GM12872 (cell line): ENCODE measurements around the gene ASPN.

Experiments used
- CTCF ChIP-seq: IDR thresholded peaks from 3 replicates; pipeline ENCODE4 v1.5.1; 2011; ENCODE audit warnings: low read depth, mild to moderate bottlenecking, low read length, moderate library complexity; ENCODE audit not compliant: insufficient read depth

ASPN gene

GRCh38 chr9:92426501-92427145, 55.7 kb downstream of the ASPN start:
- no peak for TF ChIP-seq CTCF

GRCh38 chr9:92425474-92425873, 56.8 kb downstream of the ASPN start:
- TF ChIP-seq CTCF: no peak

GRCh38 chr9:92424340-92424739, 58.0 kb downstream of the ASPN start, which contains the start of gene OMD:
TSS of gene OMD (minus strand) at chr9:92424471. CDS start at chr9:92417558, 6,913 bp downstream.
- no peak for TF ChIP-seq CTCF

- TF ChIP-seq CTCF: no peak
These were observed 58.7 kb downstream of the ASPN start for GRCh38 chr9:92423612-92424011.

- TF ChIP-seq CTCF: no peak
These were observed 59.5 kb downstream of the ASPN start for GRCh38 chr9:92422611-92423338.

- TF ChIP-seq CTCF: no peak
These were observed 67.7 kb downstream of the ASPN start for GRCh38 chr9:92414566-92414965.

- TF ChIP-seq CTCF: no peak
These were observed 73.4 kb downstream of the ASPN start for GRCh38 chr9:92408747-92409478.
